Measurements from ENCODE around the gene BAHCC1.

- TF ChIP-seq CTCF (conservative IDR thresholded peaks at IDR 0.05; ENCODE audit: low read length) = no peak
- no peak for TF ChIP-seq EZH2phosphoT487 (IDR thresholded peaks at IDR 0.05; ENCODE audit: borderline replicate concordance)
These were observed 13.4 kb upstream of the BAHCC1 start for GRCh38 chr17:81381632-81382577.
